OCI-LY7 (cell line): ENCODE data around the gene LYZL1. TPM values are rescaled to one million over a fixed set of nuclear protein-coding genes. Genes with fewer than 3 reads are reported as not detected.

Source experiments
- BruUV-seq: library from RNA; stranded (reverse); fragments of 400-500 nt; replicated peaks from 2 replicates; lab custom pipeline; 2021; lab: Mats Ljungman, UMichigan
- CTCF ChIA-PET: fragments of 300-600 bp; sonication (Branson Sonifier 250); formaldehyde crosslinking; loops from one replicate; lab custom pipeline; 2022; ENCODE audit warnings: antibody characterized with exemption; ENCODE audit not compliant: unreplicated experiment; lab: Charles Lee
- POLR2A ChIA-PET: fragments of 300-600 bp; sonication (Branson Sonifier 250); formaldehyde crosslinking; loops from one replicate; lab custom pipeline; 2022; ENCODE audit warnings: antibody characterized with exemption; lab: Charles Lee
- DNase-seq: peaks from one replicate; pipeline ENCODE4 v3.0.0-alpha.2; 2015; ENCODE audit warnings: low spot score
- H2AFZ ChIP-seq: fragments of 200-600 bp; sonication (generic), shearing (Covaris generic); 2 replicates; pipeline ENCODE4 v1.6.1; 2014; ENCODE audit warnings: mild to moderate bottlenecking, antibody characterized with exemption, low read length, moderate library complexity
- H3K27ac ChIP-seq: fragments of 200-600 bp; sonication (generic); 2 replicates; pipeline ENCODE4 v1.5.1; 2014; ENCODE audit warnings: mixed run types, low read depth, mild to moderate bottlenecking, moderate library complexity, low read length, inconsistent platforms; ENCODE audit not compliant: poor library complexity, severe bottlenecking
- H3K36me3 ChIP-seq: fragments of 200-600 bp; sonication (generic); 2 replicates; pipeline ENCODE4 v1.6.1; 2014; ENCODE audit warnings: mild to moderate bottlenecking, antibody characterized with exemption, low read length, moderate library complexity, mixed read lengths; ENCODE audit not compliant: insufficient read depth
- H3K4me1 ChIP-seq: fragments of 200-600 bp; sonication (generic); 2 replicates; pipeline ENCODE4 v1.5.1; 2014; ENCODE audit warnings: mild to moderate bottlenecking, low read length; ENCODE audit not compliant: insufficient read depth, poor library complexity, severe bottlenecking
- H3K4me2 ChIP-seq: fragments of 200-600 bp; sonication (generic); 2 replicates; pipeline ENCODE4 v1.6.1; 2014; ENCODE audit warnings: mild to moderate bottlenecking, low read length
- H3K4me3 ChIP-seq: fragments of 200-600 bp; sonication (generic); 2 replicates; pipeline ENCODE4 v1.5.1; 2014; ENCODE audit warnings: mild to moderate bottlenecking, low read depth, low read length; ENCODE audit not compliant: poor library complexity, severe bottlenecking
- H3K79me2 ChIP-seq: fragments of 200-600 bp; sonication (generic); 2 replicates; pipeline ENCODE4 v1.6.1; 2016; ENCODE audit warnings: low read depth, mild to moderate bottlenecking, low read length, moderate library complexity, mixed read lengths; ENCODE audit not compliant: insufficient read depth
- H3K9me2 ChIP-seq: fragments of 200-600 bp; sonication (generic); 2 replicates; pipeline ENCODE4 v1.6.1; 2016; ENCODE audit warnings: mild to moderate bottlenecking, low read length, mixed read lengths; ENCODE audit not compliant: insufficient read depth
- H3K9me3 ChIP-seq: fragments of 200-600 bp; sonication (generic); 2 replicates; pipeline ENCODE4 v1.6.1; 2014; ENCODE audit warnings: mild to moderate bottlenecking, mixed run types, low read length, mixed read lengths
- H4K20me1 ChIP-seq: fragments of 200-600 bp; sonication (generic); 2 replicates; pipeline ENCODE4 v1.6.1; 2014; ENCODE audit warnings: mild to moderate bottlenecking, antibody characterized with exemption, low read length, moderate library complexity, mixed read lengths; ENCODE audit not compliant: insufficient read depth
- EZH2phosphoT487 ChIP-seq: fragments of 200-600 bp; sonication (generic); IDR thresholded peaks from 2 replicates; pipeline ENCODE4 v1.6.1; 2018; ENCODE audit warnings: low read depth, borderline replicate concordance, mild to moderate bottlenecking, mixed run types, antibody characterized with exemption, low read length, moderate library complexity, mixed read lengths
- intact Hi-C: fragments of 100-400 bp; cut with micrococcal nuclease; formaldehyde crosslinking; loops from one replicate; pipeline ENCODE4 v1.10.0; 2022; ENCODE audit not compliant: unreplicated experiment
- total RNA-seq, 2 experiments: library from RNA; depleted of rRNA in 1 of 2; stranded (reverse); fragments of >200 nt in 1 of 2; shearing (Covaris generic) in 1 of 2; gene quantifications; 2 replicates each; pipeline ENCODE4 v1.2.3, GENCODE V29; 2014 to 2022
- TF ChIP-seq, protein P1 (sequence below): fragments of 200-600 bp; sonication (generic); conservative IDR thresholded peaks from 2 replicates; pipeline ENCODE4 v1.5.1; 2014; ENCODE audit warnings: mild to moderate bottlenecking, antibody characterized with exemption, low read length, moderate library complexity, mixed read lengths

LYZL1 gene
- total RNA-seq, 2 experiments from 2014 or later, result not detected

DNA sequence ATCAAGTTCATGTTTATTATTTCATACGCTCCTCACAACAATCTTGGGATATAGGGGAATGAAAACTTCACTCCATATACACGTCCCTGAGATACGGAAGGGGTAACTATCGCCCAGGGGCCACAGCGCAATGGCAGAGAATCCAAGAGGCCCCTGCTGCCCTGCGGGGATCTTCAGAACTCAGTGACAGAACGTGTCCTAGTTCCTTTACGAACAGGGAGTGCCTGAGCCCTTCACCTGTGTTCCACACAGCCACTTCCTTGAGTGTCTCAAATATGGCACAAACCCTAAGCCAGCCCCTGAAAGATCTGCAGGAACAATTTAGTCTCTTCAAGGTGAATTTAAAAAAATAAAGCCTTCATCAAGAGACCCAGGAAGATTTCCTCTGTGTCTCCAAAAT, 25.9 kb downstream of the LYZL1 start:
- H3K4me3 ChIP-seq, result no peak overlapping the region
- no TSS peak for BruUV-seq
- H3K79me2 ChIP-seq, result no peaks in the 10 kb centered on the region
- no peak overlapping the region for H3K27ac ChIP-seq
- intact Hi-C loops, result no loop called here
- no peak for DNase-seq
- H2AFZ ChIP-seq, result no peak overlapping the region
- no peak overlapping the region for H3K4me2 ChIP-seq
- CTCF ChIA-PET, result no interaction called here
- no peaks in the 10 kb centered on the region for H3K9me2 ChIP-seq
- H3K36me3 ChIP-seq, result no peaks in the 10 kb centered on the region
- TF ChIP-seq, protein P1, sequence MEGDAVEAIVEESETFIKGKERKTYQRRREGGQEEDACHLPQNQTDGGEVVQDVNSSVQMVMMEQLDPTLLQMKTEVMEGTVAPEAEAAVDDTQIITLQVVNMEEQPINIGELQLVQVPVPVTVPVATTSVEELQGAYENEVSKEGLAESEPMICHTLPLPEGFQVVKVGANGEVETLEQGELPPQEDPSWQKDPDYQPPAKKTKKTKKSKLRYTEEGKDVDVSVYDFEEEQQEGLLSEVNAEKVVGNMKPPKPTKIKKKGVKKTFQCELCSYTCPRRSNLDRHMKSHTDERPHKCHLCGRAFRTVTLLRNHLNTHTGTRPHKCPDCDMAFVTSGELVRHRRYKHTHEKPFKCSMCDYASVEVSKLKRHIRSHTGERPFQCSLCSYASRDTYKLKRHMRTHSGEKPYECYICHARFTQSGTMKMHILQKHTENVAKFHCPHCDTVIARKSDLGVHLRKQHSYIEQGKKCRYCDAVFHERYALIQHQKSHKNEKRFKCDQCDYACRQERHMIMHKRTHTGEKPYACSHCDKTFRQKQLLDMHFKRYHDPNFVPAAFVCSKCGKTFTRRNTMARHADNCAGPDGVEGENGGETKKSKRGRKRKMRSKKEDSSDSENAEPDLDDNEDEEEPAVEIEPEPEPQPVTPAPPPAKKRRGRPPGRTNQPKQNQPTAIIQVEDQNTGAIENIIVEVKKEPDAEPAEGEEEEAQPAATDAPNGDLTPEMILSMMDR, result no peak
- no peak for TF ChIP-seq EZH2phosphoT487
- POLR2A ChIA-PET, result no interaction called here
- H3K9me3 ChIP-seq, result no peaks in the 10 kb centered on the region
- H3K4me1 ChIP-seq, result no peaks in the 10 kb centered on the region
- no peaks in the 10 kb centered on the region for H4K20me1 ChIP-seq

DNA sequence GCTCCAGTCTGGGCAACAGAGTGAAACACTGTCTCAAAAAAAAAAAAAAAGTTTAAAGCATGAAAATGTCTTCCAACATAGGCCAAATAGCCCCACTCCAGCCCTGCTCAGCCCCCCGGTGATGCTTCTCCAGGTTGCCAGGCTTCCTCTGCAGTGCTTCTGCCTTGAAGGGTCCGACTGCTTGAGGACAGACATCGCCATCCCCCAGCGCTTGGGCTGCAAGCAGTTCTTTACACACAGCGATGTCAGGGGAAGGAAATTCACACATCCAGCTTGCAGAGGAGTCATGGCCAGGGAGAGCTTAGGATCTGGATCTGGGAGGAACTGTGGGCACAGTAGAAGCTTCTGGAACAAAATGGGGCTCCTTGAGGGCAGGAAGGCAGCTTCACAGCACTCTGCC, 26.9 kb downstream of the LYZL1 start:
- no peak for DNase-seq
- no peak overlapping the region for H3K4me2 ChIP-seq
- H3K4me3 ChIP-seq, result no peak overlapping the region
- no peaks in the 10 kb centered on the region for H3K36me3 ChIP-seq
- TF ChIP-seq EZH2phosphoT487, result no peak
- TF ChIP-seq, protein P1, result no peak
- H3K27ac ChIP-seq, result no peak overlapping the region
- ChIA-PET POLR2A (no interaction called here), CTCF (no interaction called here)
- intact Hi-C loops, result no loop called here
- H3K9me3 ChIP-seq, result no peaks in the 10 kb centered on the region
- no peak overlapping the region for H2AFZ ChIP-seq
- H3K79me2 ChIP-seq, result no peaks in the 10 kb centered on the region
- H3K9me2 ChIP-seq, result no peaks in the 10 kb centered on the region
- no peaks in the 10 kb centered on the region for H4K20me1 ChIP-seq
- BruUV-seq, result no TSS peak
- no peaks in the 10 kb centered on the region for H3K4me1 ChIP-seq

DNA sequence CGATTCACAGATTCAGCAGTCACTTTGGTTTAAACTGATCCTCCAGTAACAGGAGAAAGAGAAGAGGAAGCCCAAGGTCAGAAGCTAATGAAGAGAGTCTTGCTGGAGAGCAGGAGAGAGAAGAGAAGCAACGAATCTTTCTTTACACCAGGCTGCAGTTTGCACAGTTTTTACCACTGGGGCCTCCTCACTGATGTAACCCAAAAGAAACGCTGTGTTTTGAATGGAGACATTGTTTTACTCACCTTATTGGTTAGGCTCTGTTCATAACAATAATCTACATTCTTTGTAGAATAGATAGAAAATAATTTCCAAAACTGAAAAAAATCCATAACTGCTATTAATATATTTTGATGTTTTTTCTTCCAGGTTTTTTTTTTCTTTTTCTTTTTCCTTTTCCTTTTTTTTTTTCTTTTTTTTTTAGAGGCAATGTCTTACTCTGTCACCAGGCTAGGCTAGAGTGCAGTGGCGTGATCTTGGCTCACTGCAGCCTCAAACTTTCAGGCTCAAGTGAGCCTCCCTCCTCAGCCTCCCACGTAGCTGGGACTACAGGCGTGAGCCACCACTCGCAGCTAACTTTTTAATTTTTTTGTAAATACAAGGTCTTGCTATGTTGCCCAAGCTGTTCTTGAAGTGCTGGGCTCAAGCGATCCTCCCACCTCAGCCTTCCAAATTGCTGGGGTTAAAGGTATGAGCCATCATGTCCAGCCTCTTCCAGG, 27.6 kb downstream of the LYZL1 start:
- Histone ChIP-seq H4K20me1 (no peaks in the 10 kb centered on the region), H2AFZ (no peak overlapping the region), H3K27ac (no peak overlapping the region), H3K9me2 (no peaks in the 10 kb centered on the region), H3K9me3 (no peaks in the 10 kb centered on the region), H3K79me2 (no peaks in the 10 kb centered on the region), H3K4me2 (no peak overlapping the region), H3K4me1 (no peaks in the 10 kb centered on the region), H3K36me3 (no peaks in the 10 kb centered on the region), H3K4me3 (no peak overlapping the region)
- intact Hi-C loops, result no loop called here
- TF ChIP-seq, protein P1, result no peak
- no peak for TF ChIP-seq EZH2phosphoT487
- no peak for DNase-seq
- ChIA-PET POLR2A (no interaction called here), CTCF (no interaction called here)
- no TSS peak for BruUV-seq
